ENCODE measurements around the gene FANCC. TPM values are rescaled to one million over a fixed set of nuclear protein-coding genes. Genes with fewer than 3 reads are reported as not detected.

Gene FANCC
- total and polyA plus RNA-seq, 2 of the 8 experiments (the other 6 are each of a cell fraction or from before 2014, with no cell fraction given): 7.8 to 15.2 TPM

GRCh38 chr9:95276395-95276954, 41.0 kb downstream of the FANCC start:
- H3K4me3 ChIP-seq (ENCODE audit: extremely low read depth in 1 of 4, insufficient read depth in 2 of 4, low read depth in 3 of 4, low read length in 4 of 4): no peak overlapping the region
- H3K36me3 ChIP-seq (ENCODE audit: control insufficient read depth in 2 of 4, insufficient read depth in 4 of 4, low read length in 3 of 4): no peaks in the 10 kb centered on the region; a peak in 1 of 8 replicates
- ChIA-PET CTCF (ENCODE audit: partially characterized antibody) (interaction anchor here (0.5 to 1.9 kb wide), 5 partner anchors 11 to 1462 kb away, joined by 3 to 5 read pairs (median 3); no protein-coding TSS in a partner anchor), POLR2A (ENCODE audit: partially characterized antibody) (no interaction called here)
- H3K9me3 ChIP-seq (ENCODE audit: insufficient read depth in 2 of 2, low read depth in 1 of 2, low read length in 1 of 2): no peaks in the 10 kb centered on the region; a peak in 1 of 4 replicates
- no peaks in the 10 kb centered on the region for H3K4me1 ChIP-seq (replicated peaks in 1 of 4; ENCODE audit: control insufficient read depth in 3 of 4, insufficient read depth in 4 of 4, low read length in 3 of 4)
- no peak overlapping the region for H4K91ac ChIP-seq (replicated peaks; ENCODE audit: insufficient read length, low read length)
- peaks cover 0 to 10% of the 10 kb centered on the region in 2 experiments; a peak in 1 of 4 replicates for H3K79me2 ChIP-seq (ENCODE audit: control insufficient read depth in 1 of 2, insufficient read depth in 2 of 2, low read length in 2 of 2)
- no peak overlapping the region for H2BK120ac ChIP-seq (replicated peaks; ENCODE audit: low read depth, low read length)
- 94% methylated on average over 8 of the region's 8 CpGs; no CpG with 5 or more reads in 1 of the 2 experiments for WGBS, 2 experiments (ENCODE audit: extremely low coverage in 1 of 2, insufficient coverage in 1 of 2, insufficient read length in 1 of 2, insufficient replicate concordance in 2 of 2, low coverage in 1 of 2, low lambda C conversion rate in 2 of 2, missing lambda C conversion rate in 1 of 2)
- no peak overlapping the region for H3K9ac ChIP-seq (replicated peaks in 1 of 4; ENCODE audit: extremely low read depth in 1 of 4, low read depth in 3 of 4, low read length in 3 of 4)
- no peak overlapping the region for H2AK5ac ChIP-seq (ENCODE audit: low read depth, low read length)
- H4K8ac ChIP-seq (ENCODE audit: extremely low read depth, insufficient read depth, low read length): no peak overlapping the region
- no peak overlapping the region for H2BK20ac ChIP-seq (ENCODE audit: low read length)
- no peak overlapping the region for H3K56ac ChIP-seq (replicated peaks; ENCODE audit: insufficient read length, low read depth, low read length)
- H2BK12ac ChIP-seq (ENCODE audit: low read depth, low read length): no peak overlapping the region
- DNase-seq (ENCODE audit: low read depth in 1 of 2, low spot score in 2 of 2) (no peak), FAIRE-seq (no peak)
- H3K27ac ChIP-seq (ENCODE audit: low read depth, low read length): no peak overlapping the region
- H3K14ac ChIP-seq (ENCODE audit: insufficient read length): no peak overlapping the region
- H3K4ac ChIP-seq (replicated peaks; ENCODE audit: insufficient read length, low read depth, low read length): no peak overlapping the region
- no peak overlapping the region for H3K23ac ChIP-seq (ENCODE audit: insufficient read length)
- no peak overlapping the region for H2BK15ac ChIP-seq (ENCODE audit: low read length)
- H4K5ac ChIP-seq (ENCODE audit: insufficient read length, low read depth, low read length): no peak overlapping the region
- H2BK5ac ChIP-seq (ENCODE audit: low read depth, low read length): no peak overlapping the region
- H3K79me1 ChIP-seq (ENCODE audit: low read depth, low read length): no peaks in the 10 kb centered on the region
- H3K23me2 ChIP-seq (ENCODE audit: low read depth, low read length): no peaks in the 10 kb centered on the region
- H3K18ac ChIP-seq (ENCODE audit: extremely low read depth, low read length): no peak overlapping the region
- no peaks in the 10 kb centered on the region for H3K27me3 ChIP-seq (replicated peaks in 1 of 4; ENCODE audit: control insufficient read depth in 3 of 4, extremely low read depth in 1 of 4, insufficient read depth in 3 of 4, low read length in 3 of 4)
- no peak overlapping the region for H3K4me2 ChIP-seq (ENCODE audit: insufficient read depth in 1 of 2, low read depth in 2 of 2, low read length in 2 of 2)
- no peaks in the 10 kb centered on the region for H4K20me1 ChIP-seq (replicated peaks in 1 of 2; ENCODE audit: control insufficient read depth in 1 of 2, insufficient read depth in 2 of 2, low read length in 2 of 2)
- H2AFZ ChIP-seq (ENCODE audit: low read length): no peak overlapping the region
